ENCODE data around the gene KTN1.

Gene KTN1

DNA sequence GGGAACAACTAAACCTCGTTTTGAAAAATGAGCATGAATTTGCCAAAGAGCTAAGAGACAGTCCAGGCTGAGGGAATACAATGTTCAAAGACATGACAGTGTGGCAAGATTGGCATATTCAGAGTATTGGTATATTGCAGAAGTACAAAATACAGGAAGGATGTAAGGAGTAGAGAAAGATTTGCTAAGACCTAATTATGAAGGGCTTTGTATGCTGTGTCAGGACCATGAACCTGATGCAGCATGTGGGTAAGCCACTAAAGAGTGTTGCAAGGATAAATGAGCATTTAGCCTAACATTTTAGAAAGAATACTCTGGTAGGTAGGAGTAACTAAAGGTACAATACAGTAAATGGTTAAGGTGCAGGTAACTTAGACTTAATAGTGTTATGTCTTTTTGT lies 65.1 kb downstream of the KTN1 start:
- DNase-seq (ENCODE audit: low spot score): no peak
- Mint-ChIP-seq H3K27me3 (ENCODE audit: low read depth) (no peaks in the 10 kb centered on the region), H3K27ac (no peak overlapping the region), H3K4me3 (no peak overlapping the region), H3K4me1 (ENCODE audit: low read depth) (peaks cover 9% of the 10 kb centered on the region), H3K9me3 (no peaks in the 10 kb centered on the region), H3K36me3 (ENCODE audit: low read depth) (peaks cover 51% of the 10 kb centered on the region)

DNA sequence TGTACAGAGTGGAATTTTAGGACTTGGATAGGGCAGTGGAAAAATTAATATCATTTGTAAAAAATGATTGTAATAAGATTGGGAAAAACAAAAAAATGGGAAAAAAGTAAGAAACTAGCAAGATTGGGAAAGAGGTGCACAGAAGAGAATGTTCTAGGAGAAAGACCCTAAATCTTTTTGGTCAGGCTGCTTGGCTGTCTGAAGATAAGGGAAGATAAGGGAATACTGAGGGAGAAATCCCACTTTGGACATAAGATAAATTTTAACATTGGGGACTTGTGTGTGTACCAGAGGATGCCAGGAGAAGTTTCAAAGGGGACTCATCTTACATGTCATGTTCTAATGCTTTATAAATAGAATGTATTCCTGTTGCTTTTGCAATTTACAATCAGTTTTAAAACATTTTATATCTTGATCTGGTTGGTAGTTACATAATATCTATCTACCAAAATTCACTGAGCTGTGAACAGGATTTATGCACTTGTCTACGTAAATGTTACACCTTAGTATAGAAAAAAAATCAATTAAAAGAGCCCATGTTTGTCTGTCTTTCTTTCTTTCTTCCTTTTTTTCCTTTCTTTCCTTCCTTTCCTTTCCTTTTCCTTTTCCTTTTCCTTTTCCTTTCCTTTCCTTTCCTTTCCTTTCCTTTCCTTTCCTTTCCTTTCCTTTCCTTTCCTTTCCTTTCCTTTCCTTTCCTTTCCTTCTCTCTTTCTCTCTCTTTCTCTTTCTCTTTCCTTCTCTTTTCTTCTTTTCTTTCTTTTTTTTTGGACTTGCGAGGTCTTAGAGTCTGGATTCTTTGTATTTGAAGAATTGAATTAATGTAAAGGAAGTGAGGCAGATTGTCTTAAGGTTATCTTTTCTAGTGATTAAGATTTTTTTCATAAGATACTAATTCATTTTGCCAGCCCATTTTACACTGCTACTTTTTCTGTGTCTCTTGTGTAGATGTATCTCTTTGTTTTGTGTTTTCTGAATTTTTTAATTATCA lies 66.1 kb downstream of the KTN1 start:
- Mint-ChIP-seq H3K36me3 (ENCODE audit: low read depth) (peaks cover 50% of the 10 kb centered on the region), H3K9me3 (no peaks in the 10 kb centered on the region), H3K27ac (no peak overlapping the region), H3K4me1 (ENCODE audit: low read depth) (peaks cover 13% of the 10 kb centered on the region), H3K4me3 (no peak overlapping the region), H3K27me3 (ENCODE audit: low read depth) (no peaks in the 10 kb centered on the region)
- DNase-seq (ENCODE audit: low spot score): no peak

DNA sequence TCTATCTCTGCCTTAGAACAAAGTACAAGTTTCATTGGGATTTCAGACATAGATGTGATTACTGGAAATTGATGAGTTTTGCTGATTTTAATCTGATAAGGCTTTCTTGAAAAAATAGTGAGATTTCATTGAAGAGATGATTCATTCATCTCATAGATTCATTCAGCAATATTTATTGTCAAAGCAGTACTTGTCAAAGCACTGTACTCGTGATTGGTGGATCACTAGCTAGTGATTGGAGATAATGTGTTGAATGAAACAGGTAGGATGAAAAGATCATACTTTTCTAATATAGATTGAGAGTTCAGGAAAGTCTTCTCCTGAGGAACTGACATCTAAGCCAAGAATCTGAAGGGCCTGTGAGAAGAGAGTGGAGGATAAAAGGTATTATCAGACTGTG lies 71.0 kb downstream of the KTN1 start:
- Mint-ChIP-seq H3K9me3 (no peaks in the 10 kb centered on the region), H3K4me3 (no peak overlapping the region), H3K27me3 (ENCODE audit: low read depth) (no peaks in the 10 kb centered on the region), H3K36me3 (ENCODE audit: low read depth) (peaks cover 50% of the 10 kb centered on the region), H3K4me1 (ENCODE audit: low read depth) (peaks cover 13% of the 10 kb centered on the region), H3K27ac (peak overlapping the region; percentile 24)
- no peak for DNase-seq (ENCODE audit: low spot score)

DNA sequence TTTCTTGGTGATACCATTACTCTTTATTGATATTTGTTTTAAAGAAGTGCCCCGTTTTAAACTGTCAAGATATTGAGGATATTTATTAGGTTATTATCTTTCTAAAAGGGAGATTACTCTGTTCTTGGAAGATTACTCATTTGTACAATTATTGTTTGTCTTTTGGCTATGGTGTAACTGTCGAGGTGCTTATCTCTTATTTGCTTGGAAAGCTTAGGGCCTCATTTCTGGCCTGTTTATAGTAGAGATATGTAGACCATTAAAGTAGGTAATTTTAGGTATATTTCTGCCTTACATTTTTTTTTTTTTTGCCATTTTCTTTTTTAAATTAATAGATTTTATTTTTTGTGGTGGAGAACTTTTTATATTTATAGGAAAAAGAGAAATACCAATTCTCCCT lies 74.2 kb downstream of the KTN1 start:
- peaks cover 13% of the 10 kb centered on the region for H3K4me1 Mint-ChIP-seq (ENCODE audit: low read depth)
- no peak overlapping the region for H3K27ac Mint-ChIP-seq

DNA sequence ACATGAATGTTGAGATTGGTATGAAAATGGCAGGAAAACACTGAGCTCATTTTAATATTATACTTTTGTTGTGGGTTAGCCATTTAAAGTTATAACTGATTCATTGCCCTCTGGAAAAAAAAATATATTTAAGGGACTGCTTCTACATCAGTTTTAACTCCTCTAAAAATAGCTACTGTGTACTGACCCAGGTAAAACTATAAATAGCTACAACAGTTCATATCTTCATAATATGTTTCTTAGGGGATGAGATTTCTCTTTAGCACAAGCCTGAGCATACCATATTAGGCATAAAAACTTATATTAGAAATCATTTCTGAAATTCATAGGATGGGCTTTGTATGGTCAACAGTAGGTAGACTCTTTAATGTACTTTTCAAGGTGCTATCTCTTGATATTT lies 81.0 kb downstream of the KTN1 start:
- Mint-ChIP-seq H3K27me3 (ENCODE audit: low read depth) (no peaks in the 10 kb centered on the region), H3K36me3 (ENCODE audit: low read depth) (peaks cover 57% of the 10 kb centered on the region), H3K4me1 (ENCODE audit: low read depth) (peaks cover 18% of the 10 kb centered on the region), H3K9me3 (no peaks in the 10 kb centered on the region), H3K4me3 (no peak overlapping the region), H3K27ac (no peak overlapping the region)
- DNase-seq (ENCODE audit: low spot score): no peak

More for the DNA sequence above, 74.2 kb downstream of the KTN1 start:
- Mint-ChIP-seq H3K36me3 (ENCODE audit: low read depth) (peaks cover 49% of the 10 kb centered on the region), H3K4me3 (no peak overlapping the region), H3K27me3 (ENCODE audit: low read depth) (no peaks in the 10 kb centered on the region), H3K9me3 (no peaks in the 10 kb centered on the region)
- DNase-seq (ENCODE audit: low spot score): no peak

DNA sequence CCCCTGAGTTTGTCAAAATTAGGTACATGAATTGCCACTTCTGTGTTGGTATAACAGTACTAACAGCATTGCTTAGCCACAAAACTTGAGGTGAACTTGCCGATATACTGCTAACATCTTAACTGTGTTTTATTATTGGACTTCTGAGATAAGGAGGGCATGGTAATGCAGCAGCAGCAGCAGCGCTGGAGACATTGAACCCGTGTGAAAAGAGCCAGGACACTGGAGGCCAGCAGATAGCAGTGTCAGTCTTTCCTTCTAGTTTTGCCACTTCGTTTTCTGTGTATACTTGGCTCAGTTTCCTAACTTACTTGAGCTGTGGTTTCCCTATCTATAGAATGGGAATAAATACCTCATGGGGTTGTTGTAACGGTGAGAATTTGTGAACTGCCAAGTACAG lies 82.7 kb downstream of the KTN1 start:
- H3K4me3 Mint-ChIP-seq: no peak overlapping the region
- H3K9me3 Mint-ChIP-seq: no peaks in the 10 kb centered on the region
- no peak for DNase-seq (ENCODE audit: low spot score)
- H3K27me3 Mint-ChIP-seq (ENCODE audit: low read depth): no peaks in the 10 kb centered on the region
- H3K4me1 Mint-ChIP-seq (ENCODE audit: low read depth): peaks cover 18% of the 10 kb centered on the region
- peaks cover 57% of the 10 kb centered on the region for H3K36me3 Mint-ChIP-seq (ENCODE audit: low read depth)
- H3K27ac Mint-ChIP-seq: no peak overlapping the region

DNA sequence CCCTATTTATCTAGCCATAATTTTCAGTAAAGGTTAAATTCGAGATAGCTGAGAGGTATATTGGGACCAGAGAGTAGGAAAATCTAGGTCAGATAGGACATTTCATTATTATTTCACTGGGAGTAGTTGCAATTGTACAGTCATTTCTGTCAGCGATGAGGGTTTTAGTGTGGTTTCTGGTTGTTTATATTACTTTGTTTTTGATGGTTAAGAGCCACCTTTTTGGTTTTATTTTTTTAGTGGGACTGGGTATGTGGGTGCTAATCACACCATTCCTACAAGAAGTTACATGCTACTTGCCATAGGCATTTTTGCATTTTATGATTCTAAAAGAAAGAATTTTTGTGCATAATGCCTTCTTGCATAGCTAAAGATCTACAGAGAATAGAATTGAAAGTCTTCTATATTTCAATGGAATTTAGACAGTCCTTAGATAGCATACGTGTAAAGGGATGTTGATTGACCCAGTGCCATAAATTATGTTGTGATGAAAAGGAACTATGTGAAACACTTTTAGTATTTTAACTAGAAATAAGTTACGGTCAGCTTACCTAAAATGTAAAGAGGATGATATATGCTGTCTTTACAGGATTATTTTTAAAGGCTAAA lies 85.2 kb downstream of the KTN1 start:
- H3K27ac Mint-ChIP-seq: no peak overlapping the region
- DNase-seq (ENCODE audit: low spot score): no peak
- H3K4me3 Mint-ChIP-seq: no peak overlapping the region
- H3K9me3 Mint-ChIP-seq: no peaks in the 10 kb centered on the region
- peaks cover 54% of the 10 kb centered on the region for H3K36me3 Mint-ChIP-seq (ENCODE audit: low read depth)
- peaks cover 21% of the 10 kb centered on the region for H3K4me1 Mint-ChIP-seq (ENCODE audit: low read depth)
- H3K27me3 Mint-ChIP-seq (ENCODE audit: low read depth): no peaks in the 10 kb centered on the region

DNA sequence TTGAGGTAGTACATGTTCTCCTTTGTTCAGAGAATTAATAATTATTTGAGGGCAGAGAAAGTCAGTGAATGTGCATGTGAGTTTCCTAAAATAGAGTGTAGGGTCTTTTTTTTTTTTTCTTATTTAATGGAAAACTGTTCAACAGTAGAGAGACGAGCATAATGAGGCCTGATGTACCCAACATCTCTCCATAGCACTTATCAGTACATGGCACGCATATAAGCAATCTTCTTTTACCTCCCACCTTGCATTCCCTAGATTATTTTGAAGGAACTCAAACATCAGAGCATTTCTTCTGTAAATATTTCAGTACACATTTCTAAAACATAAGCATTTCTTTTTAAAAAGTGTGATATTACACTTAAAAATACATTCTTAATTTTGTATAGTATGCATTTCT lies 87.8 kb downstream of the KTN1 start:
- Mint-ChIP-seq H3K27ac (no peak overlapping the region), H3K36me3 (ENCODE audit: low read depth) (peaks cover 50% of the 10 kb centered on the region), H3K9me3 (no peaks in the 10 kb centered on the region)

DNA sequence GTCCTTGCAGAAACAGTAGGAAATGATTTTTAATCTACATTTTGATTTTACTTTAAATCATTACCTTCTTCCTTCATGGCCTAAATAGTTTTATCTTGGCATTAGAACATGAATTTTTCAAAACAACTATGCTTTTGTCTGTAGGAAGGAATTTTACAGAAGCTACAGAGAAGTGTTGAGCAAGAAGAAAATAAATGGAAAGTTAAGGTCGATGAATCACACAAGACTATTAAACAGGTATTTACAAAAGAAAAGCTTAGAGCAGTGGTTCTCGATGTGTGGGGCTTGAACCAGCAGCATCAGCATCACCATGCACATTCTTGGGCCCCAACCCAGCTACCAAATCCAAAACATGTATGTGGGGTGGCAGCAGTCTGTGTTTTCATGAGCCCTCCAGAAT lies 91.6 kb downstream of the KTN1 start:
- no peak overlapping the region for H3K4me3 Mint-ChIP-seq
- H3K27ac Mint-ChIP-seq: no peak overlapping the region
- no peak for DNase-seq (ENCODE audit: low spot score)
- no peaks in the 10 kb centered on the region for H3K9me3 Mint-ChIP-seq
- peaks cover 5% of the 10 kb centered on the region for H3K4me1 Mint-ChIP-seq (ENCODE audit: low read depth)
- H3K27me3 Mint-ChIP-seq (ENCODE audit: low read depth): no peaks in the 10 kb centered on the region
- H3K36me3 Mint-ChIP-seq (ENCODE audit: low read depth): peaks cover 37% of the 10 kb centered on the region

More for the DNA sequence above, 87.8 kb downstream of the KTN1 start:
- Mint-ChIP-seq H3K27me3 (ENCODE audit: low read depth) (no peaks in the 10 kb centered on the region), H3K4me3 (no peak overlapping the region), H3K4me1 (ENCODE audit: low read depth) (peaks cover 17% of the 10 kb centered on the region)
- DNase-seq (ENCODE audit: low spot score): no peak

DNA sequence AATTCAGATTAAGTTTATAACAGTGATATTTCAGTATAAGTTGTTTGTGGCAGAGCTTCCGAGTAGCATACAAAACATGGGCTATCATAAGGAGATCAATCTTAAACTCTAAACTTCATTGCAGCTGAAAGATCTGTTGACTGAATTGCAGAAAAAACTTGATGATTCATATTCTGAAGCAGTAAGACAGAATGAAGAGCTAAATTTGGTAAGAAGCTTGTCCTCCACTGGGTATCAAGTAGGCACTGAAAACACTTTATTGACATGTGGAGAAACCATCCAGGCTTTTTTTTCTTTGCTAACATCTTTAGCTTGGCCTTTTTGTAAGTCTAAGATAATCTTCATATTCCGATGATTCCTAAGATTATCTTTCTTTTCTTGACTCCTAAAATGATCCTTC lies 93.0 kb downstream of the KTN1 start:
- H3K27me3 Mint-ChIP-seq (ENCODE audit: low read depth): no peaks in the 10 kb centered on the region
- no peaks in the 10 kb centered on the region for H3K9me3 Mint-ChIP-seq
- no peak for DNase-seq (ENCODE audit: low spot score)
- H3K36me3 Mint-ChIP-seq (ENCODE audit: low read depth): peaks cover 31% of the 10 kb centered on the region
- no peak overlapping the region for H3K4me3 Mint-ChIP-seq
- H3K4me1 Mint-ChIP-seq (ENCODE audit: low read depth): peaks cover 5% of the 10 kb centered on the region
- no peak overlapping the region for H3K27ac Mint-ChIP-seq

DNA sequence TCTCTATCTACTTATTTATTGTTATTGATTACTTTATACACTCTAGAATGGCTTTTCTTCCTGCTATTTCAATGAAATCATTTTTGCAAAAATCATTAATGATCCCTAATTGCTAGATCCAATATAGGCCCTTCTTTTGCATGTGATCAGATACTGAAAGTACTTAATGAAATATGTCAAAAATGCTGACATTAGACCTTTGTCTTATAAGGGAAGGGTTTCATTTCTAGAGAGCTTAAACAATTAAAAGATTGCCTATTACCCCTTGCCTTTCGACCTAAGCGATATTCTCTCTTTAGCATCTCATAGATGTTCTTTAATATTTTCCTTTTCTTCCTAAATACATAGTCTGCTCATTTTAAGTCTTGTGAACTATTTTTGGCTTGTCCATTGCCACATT lies 101.1 kb downstream of the KTN1 start:
- Mint-ChIP-seq H3K9me3 (no peaks in the 10 kb centered on the region), H3K4me1 (ENCODE audit: low read depth) (no peaks in the 10 kb centered on the region), H3K27ac (no peak overlapping the region), H3K27me3 (ENCODE audit: low read depth) (no peaks in the 10 kb centered on the region), H3K4me3 (no peak overlapping the region), H3K36me3 (ENCODE audit: low read depth) (peaks cover 23% of the 10 kb centered on the region)
- no peak for DNase-seq (ENCODE audit: low spot score)

DNA sequence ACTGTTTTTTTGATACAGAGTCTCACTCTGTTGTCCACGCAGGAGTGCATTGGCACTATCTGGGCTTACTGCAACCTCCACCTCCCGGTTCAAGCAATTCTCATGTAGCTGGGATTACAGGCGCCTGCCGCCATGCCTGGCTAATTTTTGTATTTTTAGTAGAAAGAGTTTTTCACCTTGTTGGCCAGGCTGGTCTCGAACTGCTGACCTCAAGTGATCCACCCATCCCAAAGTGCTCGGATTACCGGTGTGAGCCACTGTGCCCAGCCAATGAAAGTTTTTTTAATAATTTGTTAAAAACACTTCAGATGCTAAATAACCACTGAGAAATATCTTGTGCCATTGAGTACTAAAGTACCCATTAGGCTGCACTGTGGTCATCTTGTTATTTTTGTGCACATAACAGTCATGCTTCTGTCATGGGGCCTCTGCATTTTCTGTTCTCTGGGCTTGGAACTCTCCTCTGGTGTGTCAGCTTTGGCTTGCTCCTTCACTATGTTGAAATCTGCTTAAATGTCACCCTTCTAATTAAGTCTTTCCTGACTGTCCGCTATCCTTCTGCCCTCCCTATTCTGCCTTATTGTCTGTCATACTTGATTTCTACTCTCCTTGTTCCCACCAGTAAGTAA lies 105.1 kb downstream of the KTN1 start:
- H3K27ac Mint-ChIP-seq: no peak overlapping the region
- no peaks in the 10 kb centered on the region for H3K27me3 Mint-ChIP-seq (ENCODE audit: low read depth)
- H3K4me3 Mint-ChIP-seq: no peak overlapping the region
- no peaks in the 10 kb centered on the region for H3K9me3 Mint-ChIP-seq
- DNase-seq (ENCODE audit: low spot score): no peak
- H3K36me3 Mint-ChIP-seq (ENCODE audit: low read depth): peaks cover 21% of the 10 kb centered on the region
- H3K4me1 Mint-ChIP-seq (ENCODE audit: low read depth): peaks cover 2% of the 10 kb centered on the region

DNA sequence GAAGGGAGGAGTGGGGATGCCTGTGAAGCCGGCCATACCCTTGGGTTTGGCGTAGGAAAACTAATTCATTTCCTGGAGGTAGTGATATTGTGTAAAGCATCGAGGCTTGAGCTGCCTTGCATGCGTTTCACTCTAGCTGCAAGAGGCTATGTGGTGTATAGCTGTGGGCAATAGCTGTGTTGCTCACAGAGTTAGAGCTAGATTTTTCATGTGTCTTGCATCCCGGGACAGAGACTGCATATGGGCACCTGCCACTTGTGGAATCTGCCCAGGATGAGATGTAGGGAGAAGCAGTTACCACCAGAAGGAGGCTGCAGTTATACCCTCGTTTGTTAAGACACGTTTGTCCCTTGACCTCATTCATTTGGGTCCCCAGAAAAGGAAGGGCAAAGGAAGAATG lies 106.7 kb downstream of the KTN1 start:
- DNase-seq (ENCODE audit: low spot score): no peak
- peaks cover 2% of the 10 kb centered on the region for H3K4me1 Mint-ChIP-seq (ENCODE audit: low read depth)
- H3K4me3 Mint-ChIP-seq: no peak overlapping the region
- no peaks in the 10 kb centered on the region for H3K9me3 Mint-ChIP-seq
- H3K27ac Mint-ChIP-seq: no peak overlapping the region
- peaks cover 13% of the 10 kb centered on the region for H3K36me3 Mint-ChIP-seq (ENCODE audit: low read depth)
- H3K27me3 Mint-ChIP-seq (ENCODE audit: low read depth): no peaks in the 10 kb centered on the region

DNA sequence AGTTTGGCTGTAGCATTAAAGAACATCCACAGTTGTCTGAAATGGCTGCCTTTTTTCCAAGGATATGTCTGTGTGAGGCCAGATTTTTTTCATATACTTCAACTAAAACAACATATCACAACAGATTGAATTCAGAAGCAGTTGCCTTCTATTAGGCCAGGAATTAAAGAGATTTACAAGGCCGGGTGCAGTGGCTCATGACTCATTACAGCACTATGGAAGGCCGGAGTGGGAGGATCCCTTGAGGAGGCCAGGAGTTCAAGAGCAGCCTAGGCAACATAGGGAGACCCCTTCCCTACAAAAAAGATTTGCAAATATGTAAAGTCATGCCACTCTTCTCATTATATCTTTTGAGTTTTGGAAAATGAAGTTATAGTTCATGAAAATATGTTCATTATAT lies 108.6 kb downstream of the KTN1 start:
- H3K27me3 Mint-ChIP-seq (ENCODE audit: low read depth): no peaks in the 10 kb centered on the region
- H3K36me3 Mint-ChIP-seq (ENCODE audit: low read depth): peaks cover 9% of the 10 kb centered on the region

More for the DNA sequence above, 108.6 kb downstream of the KTN1 start:
- Mint-ChIP-seq H3K4me1 (ENCODE audit: low read depth) (peaks cover 2% of the 10 kb centered on the region), H3K27ac (no peak overlapping the region), H3K4me3 (no peak overlapping the region), H3K9me3 (no peaks in the 10 kb centered on the region)
- no peak for DNase-seq (ENCODE audit: low spot score)

Data from T-helper 2 cell treated with Interferon-gamma antibody and Interleukin-4, amounts not matched to agents 5 μg/mL and 100 μg/mL, for 36 hours (primary cell).